GM23248 (cell line): ENCODE data around the gene FRYL.

Source experiments
- EZH2 ChIP-seq: fragments of 200-600 bp; sonication (generic); IDR thresholded peaks from 2 replicates; pipeline ENCODE4 v1.6.1; 2018; ENCODE audit warnings: antibody characterized with exemption, mild to moderate bottlenecking; ENCODE audit not compliant: insufficient read depth, poor library complexity, severe bottlenecking
- EZH2phosphoT487 ChIP-seq: fragments of 200-600 bp; sonication (generic); IDR thresholded peaks from 2 replicates; pipeline ENCODE4 v1.6.1; 2018; ENCODE audit warnings: antibody characterized with exemption, moderate library complexity, mild to moderate bottlenecking, low read depth; ENCODE audit not compliant: insufficient read depth

- TF ChIP-seq EZH2 (no peak), EZH2phosphoT487 (no peak)
Observed at GRCh38 chr4:48761286-48761685, 18.8 kb downstream of the FRYL start.
